GM12892 (cell line): ENCODE data around the gene MGMT.

Source experiments
- DNase-seq: peaks from one replicate; pipeline ENCODE4 v3.0.0; 2011; ENCODE audit not compliant: insufficient read length
- FAIRE-seq: peaks from 2 replicates; lab custom pipeline; 2011; peaks lifted over from hg19 to GRCh38; lab: Jason Lieb, UNC
- POLR2A ChIP-seq: IDR thresholded peaks from 2 replicates; pipeline ENCODE4 v1.6.1; 2011; ENCODE audit warnings: low read depth, low read length, control low read depth
- POLR2AphosphoS5 ChIP-seq: IDR thresholded peaks from 2 replicates; pipeline ENCODE4 v1.6.1; 2011; ENCODE audit warnings: low read depth, low read length, control low read depth
- TAF1 ChIP-seq: IDR thresholded peaks from 2 replicates; pipeline ENCODE4 v1.6.1; 2011; ENCODE audit warnings: low read depth, mild to moderate bottlenecking, control low read depth, low read length, borderline replicate concordance

MGMT gene

DNA sequence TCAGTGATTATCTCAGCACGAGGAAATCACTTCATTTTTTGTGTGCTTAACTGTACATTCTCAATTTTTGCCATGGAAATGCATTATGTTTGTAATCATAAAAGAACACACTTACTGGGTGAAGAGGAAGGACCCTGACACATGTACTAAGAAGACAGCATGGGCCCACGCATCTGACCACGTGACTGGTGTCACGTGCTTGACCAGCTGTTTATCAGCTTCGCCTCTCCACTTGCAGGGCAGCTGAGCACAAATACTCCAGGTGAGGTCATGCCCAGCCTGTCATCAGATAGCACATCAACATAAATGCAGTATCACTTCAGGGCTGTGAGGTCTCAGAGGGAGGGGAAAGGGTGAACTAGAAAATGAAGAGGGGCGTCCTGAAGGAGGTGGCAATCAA, 317.2 kb downstream of the MGMT start:
- DNase-seq (no peak), FAIRE-seq (no peak)
- TF ChIP-seq POLR2A: no peak
- TF ChIP-seq POLR2AphosphoS5: no peak
- TF ChIP-seq TAF1: no peak

DNA sequence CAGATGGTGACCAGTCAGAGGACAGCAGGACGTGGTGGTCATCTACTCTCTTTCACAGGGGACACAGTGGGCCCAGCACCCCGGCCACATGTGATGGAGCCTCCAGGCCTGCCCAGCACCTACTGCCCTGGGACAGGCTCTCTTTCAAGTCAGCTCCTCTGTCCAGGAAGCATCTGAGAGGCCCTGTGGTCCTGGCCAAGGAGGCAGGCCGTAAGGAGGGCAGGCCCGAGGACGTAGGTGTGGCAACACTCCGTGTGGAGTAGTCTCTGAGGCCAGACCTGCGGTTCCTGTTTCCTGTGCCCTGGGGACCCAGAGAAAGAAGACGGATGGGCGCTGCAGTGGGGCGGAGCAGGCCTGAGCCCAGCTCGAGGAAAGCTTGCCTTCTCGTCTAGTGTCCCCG, 317.9 kb downstream of the MGMT start:
- TF ChIP-seq POLR2A: no peak
- TF ChIP-seq POLR2AphosphoS5: no peak
- no peak for TF ChIP-seq TAF1
- FAIRE-seq (no peak), DNase-seq (no peak)

DNA sequence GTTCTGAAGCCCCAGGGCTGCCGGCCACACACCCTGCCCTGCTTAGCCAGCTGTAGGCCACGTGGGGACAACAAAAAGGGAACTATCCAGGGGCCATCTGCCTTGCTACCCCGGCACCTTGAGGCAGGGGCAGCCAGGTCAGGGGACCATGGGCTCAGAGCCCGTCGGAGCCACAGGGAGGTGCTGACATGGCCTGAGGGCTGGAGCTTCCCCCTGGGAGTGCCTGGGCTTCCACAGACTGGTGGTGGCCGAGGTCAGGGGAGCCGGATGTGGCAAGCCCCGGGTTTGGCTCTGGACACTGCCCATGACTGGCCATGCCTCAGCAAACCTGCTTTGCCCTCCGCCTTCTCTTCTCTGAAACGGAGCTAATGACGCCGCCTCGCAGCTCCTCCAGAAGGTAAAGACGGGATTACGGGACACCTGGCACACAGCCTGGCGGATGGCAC, 318.5 kb downstream of the MGMT start:
- DNase-seq: no peak
- TF ChIP-seq POLR2A (no peak), POLR2AphosphoS5 (no peak), TAF1 (no peak)
- FAIRE-seq: no peak

DNA sequence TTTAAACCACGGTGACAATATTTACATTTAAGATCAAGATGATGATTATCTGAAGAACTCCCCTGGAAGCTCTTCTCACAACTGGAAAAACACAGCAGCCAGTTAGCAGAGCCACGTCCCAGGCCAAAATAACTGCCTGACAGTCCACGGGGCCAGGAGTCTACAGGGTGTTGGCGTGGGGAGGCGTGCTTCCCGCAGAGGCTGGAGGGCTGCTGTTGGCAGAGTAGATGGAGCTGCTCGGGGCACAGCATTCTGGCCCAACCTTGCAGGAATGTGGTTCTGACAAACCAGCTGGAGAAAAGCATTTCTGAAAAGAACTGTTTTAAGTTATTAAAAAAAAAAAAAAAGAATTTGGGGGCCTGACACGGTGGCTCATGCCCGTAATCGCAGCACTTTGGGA, 319.2 kb downstream of the MGMT start:
- FAIRE-seq: no peak
- DNase-seq: no peak
- no peak for TF ChIP-seq TAF1
- no peak for TF ChIP-seq POLR2A
- no peak for TF ChIP-seq POLR2AphosphoS5

DNA sequence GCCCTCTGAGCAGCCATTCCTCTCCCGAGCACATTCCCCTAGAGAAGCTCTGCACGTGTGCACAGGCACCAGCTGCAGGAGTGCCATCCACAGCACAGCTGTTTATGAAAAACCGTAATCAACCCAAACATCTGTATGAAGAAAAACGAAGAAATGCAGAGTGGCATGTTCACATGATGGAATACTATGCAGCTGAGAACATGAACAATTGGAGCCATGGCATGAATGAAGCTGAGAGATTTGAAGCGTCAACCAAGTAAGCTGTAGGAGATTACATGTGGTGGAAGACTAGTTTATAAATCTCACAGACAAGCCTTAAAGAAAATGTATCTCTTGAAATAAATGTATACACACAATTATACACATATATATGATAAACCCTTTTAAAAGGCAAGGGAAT, 320.5 kb downstream of the MGMT start:
- no peak for DNase-seq
- TF ChIP-seq TAF1: no peak
- no peak for TF ChIP-seq POLR2A
- no peak for TF ChIP-seq POLR2AphosphoS5
- FAIRE-seq: no peak

DNA sequence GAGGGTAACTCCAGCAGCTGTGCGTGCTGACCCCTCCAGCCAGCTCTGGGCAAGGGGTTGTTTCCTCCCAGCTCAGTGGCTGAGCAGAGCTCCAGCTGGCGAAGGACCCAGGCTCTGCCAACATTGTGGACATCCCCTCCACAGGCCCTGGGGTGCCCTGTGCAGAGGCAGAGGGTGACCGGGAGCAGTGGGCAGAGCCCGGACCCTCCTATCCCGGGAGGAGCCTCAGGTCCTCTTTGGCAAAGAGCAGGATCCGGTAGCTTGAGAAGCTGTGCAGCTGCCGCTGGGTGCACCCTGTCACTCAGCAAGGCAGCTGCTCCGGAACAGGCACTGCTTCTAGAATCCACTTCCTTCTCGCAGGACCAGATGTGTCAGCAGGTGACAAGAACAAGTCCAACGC, 321.2 kb downstream of the MGMT start:
- DNase-seq: no peak
- no peak for FAIRE-seq
- TF ChIP-seq TAF1 (no peak), POLR2A (no peak)

DNA sequence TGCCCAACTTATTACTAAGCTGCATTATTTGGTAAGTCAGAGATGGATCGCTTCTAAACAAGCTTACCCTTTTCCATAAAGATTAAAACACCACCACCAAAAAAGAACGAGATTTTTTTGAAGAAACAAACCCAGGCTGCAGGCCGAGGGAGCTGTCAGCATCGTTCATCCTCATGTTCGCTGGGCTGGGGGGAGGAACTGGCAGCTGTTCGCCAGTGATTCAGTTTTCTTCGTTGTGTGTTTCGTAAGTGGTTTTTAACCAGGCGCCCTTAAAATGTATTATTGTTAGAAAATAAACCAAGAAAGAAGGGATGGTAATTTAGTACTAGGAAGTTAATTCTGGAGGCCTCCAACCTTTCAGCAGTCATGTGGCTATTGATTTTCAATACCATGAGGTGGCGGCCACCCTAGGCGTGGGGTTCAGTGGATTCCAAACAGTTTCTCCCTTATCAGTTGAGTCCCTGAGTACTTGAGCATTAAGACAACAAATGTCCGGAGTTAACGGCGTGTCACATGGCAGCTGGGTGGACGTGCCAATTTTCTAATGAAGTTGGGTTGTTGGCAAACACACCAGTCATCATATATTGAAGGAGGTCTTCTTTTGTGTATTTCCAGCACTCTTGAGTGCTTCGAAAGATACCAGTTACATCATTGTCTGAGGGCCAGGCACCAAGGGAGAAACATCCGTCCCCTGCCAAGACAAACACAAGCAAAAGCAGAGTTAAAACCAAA, 323.8 kb downstream of the MGMT start:
- no peak for FAIRE-seq
- TF ChIP-seq POLR2AphosphoS5: no peak
- TF ChIP-seq POLR2A: no peak
- no peak for TF ChIP-seq TAF1
- no peak for DNase-seq

DNA sequence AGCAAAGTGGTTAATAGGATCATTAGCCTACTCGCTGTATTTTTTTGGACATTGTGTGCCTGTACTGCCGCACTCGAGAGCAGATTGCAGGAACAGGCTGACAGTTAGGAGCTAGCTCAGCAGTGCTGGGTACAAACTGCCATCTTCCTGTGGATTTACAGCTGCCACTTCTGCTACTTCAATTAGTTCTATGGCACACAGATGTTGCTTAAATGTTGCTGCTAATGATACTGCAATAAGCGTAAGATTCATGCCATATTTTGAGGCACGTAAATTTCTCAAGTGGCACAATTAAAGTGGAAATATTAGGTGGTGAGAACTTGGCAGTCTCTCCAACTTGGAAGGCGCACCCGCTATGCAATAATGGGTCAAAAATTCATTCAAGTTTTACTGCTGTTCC, 325.1 kb downstream of the MGMT start:
- DNase-seq: no peak
- TF ChIP-seq POLR2A (no peak), POLR2AphosphoS5 (no peak), TAF1 (no peak)
- no peak for FAIRE-seq

DNA sequence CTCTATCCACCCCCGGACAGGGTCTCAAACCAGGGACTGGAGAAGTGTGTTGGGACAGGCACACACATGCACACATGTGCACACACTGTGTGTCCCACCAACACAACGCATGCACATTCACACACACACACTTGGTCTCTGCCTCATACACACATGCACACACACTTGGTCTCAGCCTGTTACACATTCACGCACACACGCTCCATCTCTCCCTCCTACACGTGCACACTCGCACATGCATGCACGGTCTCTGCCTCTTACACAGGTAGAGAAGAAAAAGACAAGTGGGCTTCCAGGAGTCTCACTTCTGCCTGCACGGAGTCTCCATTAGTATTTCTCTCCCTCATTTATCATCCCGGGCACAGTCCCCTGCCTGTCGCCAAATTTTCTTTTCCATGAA, 325.8 kb downstream of the MGMT start:
- FAIRE-seq: no peak
- TF ChIP-seq TAF1 (no peak), POLR2A (no peak), POLR2AphosphoS5 (no peak)

DNA sequence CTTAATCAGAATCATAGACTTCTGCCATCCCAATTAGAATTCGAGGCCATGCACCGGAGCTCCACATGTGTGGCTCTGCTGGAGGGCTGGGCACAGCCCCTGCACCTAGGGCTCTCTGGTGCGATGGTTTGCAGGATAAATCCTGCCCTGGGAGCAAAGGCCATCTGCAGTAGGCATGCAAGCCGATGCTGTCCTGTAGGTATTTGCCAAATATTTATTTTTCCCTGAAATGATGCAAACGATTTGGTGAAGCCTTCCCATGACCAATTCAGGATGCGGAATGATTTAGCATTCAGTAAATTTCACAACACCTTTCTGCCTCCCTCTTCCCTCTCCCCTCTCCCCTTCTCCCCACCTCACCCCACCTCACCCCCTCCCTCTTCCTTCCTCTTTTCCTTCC, 326.4 kb downstream of the MGMT start:
- DNase-seq (no peak), FAIRE-seq (no peak)
- no peak for TF ChIP-seq POLR2AphosphoS5
- TF ChIP-seq TAF1: no peak
- no peak for TF ChIP-seq POLR2A

More for the DNA sequence above, 325.8 kb downstream of the MGMT start:
- no peak for DNase-seq

DNA sequence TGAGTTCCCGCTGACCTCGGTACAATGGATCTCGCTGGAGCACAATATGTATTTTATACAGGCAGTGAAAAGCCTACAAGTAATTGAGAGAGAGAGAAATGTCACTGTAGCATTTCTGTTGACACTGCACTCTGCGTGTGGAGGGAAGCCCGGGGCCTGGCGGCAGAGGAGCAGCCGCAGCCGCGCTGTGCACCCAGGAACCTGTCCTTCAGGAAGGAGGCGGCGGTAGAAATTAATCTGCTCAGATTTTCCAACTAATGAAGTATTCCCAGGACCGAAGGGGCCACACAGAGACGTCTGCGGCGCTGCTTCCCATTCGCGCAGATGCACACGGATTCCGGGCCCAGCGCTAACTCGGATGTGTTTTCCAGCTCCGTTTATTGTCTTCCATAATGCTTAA, 327.0 kb downstream of the MGMT start:
- DNase-seq (no peak), FAIRE-seq (no peak)
- TF ChIP-seq TAF1: no peak
- TF ChIP-seq POLR2AphosphoS5: no peak
- TF ChIP-seq POLR2A: no peak

DNA sequence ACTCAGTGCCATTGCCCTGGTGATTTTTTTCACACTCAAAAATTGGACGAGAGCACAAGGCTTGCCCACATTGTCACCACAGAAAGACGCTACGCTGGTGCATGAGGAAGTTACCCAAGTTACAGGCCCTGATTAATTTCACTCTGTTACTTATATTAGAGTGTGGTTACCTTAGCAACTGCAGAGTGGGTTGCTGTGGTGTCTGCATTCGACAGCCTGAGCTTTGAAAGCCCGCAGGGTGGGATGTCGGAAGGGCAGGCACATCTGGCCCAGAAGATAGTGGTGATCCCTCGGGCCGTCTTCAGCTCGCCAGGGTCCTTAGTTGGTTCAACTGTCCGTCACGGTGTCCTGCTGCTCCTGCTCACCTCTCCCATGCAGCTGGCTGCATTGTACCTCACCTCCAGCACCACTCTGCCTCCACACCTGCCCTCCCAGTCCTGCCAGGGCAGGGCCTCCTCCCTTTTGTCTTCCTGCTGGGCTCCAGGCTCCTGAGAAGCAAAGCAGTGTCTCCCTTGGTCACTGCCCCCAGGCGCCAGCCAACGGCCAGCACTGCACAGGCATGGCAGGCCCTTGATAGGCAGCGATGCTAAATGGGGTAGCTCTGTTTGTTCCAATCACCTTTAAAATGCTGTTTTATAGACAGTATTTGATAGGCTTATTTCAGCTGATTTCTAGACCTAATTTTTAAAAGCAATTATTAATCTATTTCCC, 329.8 kb downstream of the MGMT start:
- DNase-seq (no peak), FAIRE-seq (no peak)
- no peak for TF ChIP-seq POLR2AphosphoS5
- no peak for TF ChIP-seq TAF1
- no peak for TF ChIP-seq POLR2A
